Effector memory CD8-positive, alpha-beta T cell (primary cell): ENCODE measurements around the gene PLOD3.

Source experiments
- ATAC-seq: fragments of 150-1000 bp; cut with Tn5 transposase; replicated peaks from 2 replicates; pipeline ENCODE4 v1.10.0; 2021; ENCODE audit warnings: mild to moderate bottlenecking, moderate library complexity
- DNase-seq, 3 experiments: peaks; one replicate each; pipeline ENCODE4 v3.0.0; 2021
- H3K27ac Mint-ChIP-seq, 2 donors: one replicate each; pipeline ENCODE4 v1.8.0; 2022; ENCODE audit warnings: mild to moderate bottlenecking in 2 of 2, mixed read lengths in 2 of 2, moderate library complexity in 2 of 2
- H3K27me3 Mint-ChIP-seq, 2 donors: one replicate each; pipeline ENCODE4 v1.8.0; 2022; ENCODE audit warnings: mixed read lengths in 2 of 2
- H3K36me3 Mint-ChIP-seq: one replicate; pipeline ENCODE4 v1.8.0; 2022; ENCODE audit warnings: mild to moderate bottlenecking, moderate library complexity, mixed read lengths; ENCODE audit not compliant: insufficient read depth
- H3K4me1 Mint-ChIP-seq, 2 donors: one replicate each; pipeline ENCODE4 v1.8.0; 2022; ENCODE audit warnings: low read depth in 2 of 2, mixed read lengths in 2 of 2
- H3K4me3 Mint-ChIP-seq, 2 donors: one replicate each; pipeline ENCODE4 v1.8.0; 2022; ENCODE audit warnings: mild to moderate bottlenecking in 2 of 2, mixed read lengths in 2 of 2, moderate library complexity in 2 of 2
- H3K9me3 Mint-ChIP-seq, 2 donors: one replicate each; pipeline ENCODE4 v1.8.0; 2022; ENCODE audit warnings: mixed read lengths in 2 of 2

The PLOD3 gene

DNA sequence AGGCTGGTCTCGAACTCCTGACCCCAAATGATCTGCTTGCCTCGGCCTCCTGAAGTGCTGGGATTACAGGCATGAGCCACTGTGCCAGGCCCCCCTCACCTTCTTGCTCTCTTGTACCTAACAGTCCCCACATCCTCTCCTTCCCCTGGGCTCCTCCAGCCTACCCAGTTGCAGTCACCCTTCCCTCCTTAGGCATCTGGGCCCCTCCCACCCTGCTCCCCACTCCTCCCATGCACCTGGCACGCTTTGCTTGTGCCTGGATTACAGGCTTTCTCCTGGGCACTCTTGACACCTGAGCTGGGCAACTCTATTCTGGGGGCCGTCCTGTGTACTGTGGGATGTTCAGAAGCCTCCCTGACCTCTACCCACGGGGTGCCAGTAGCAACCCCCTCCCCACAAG is 17.3 kb upstream of the PLOD3 start:
- H3K9me3 Mint-ChIP-seq: no peaks in the 10 kb centered on the region
- H3K4me1 Mint-ChIP-seq: peaks cover 0 to 5% of the 10 kb centered on the region in 2 donors
- DNase-seq: no peak
- ATAC-seq: no peak
- H3K4me3 Mint-ChIP-seq: no peak overlapping the region
- H3K27me3 Mint-ChIP-seq: no peaks in the 10 kb centered on the region
- H3K36me3 Mint-ChIP-seq: peaks cover 25% of the 10 kb centered on the region
- peak overlapping the region in 1 of 2 donors; percentile 52 for H3K27ac Mint-ChIP-seq

DNA sequence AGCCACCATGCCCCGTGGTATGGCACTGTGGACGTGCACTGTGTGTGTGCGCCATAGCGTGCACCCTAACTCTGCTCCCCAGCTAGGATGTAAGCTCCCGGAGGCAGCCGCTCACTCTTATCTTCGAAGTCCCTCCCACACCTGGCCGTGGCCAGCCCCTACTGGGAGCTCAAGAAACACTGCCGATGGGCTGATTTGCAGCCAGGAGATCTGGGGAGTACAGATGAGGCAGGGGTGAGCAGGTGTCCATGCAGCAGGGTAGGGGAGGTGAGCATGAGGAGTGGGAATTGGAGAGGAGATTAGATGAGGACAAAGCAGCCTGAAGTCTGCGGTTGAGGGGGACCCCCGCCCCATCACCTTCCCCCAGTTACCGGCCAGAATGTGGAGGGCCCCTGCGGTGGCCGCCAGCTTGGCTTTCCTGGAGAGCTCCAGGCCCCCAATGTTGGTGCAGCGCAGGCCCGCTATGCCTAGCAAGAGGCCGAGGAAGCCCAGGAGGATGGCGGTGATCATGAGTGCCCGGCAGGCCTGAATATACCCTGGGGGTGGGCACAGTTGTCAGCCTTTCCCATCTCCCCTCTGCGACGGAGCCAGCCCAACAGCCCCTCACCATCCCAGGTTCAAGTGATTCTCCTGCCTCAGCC is 16.6 kb upstream of the PLOD3 start:
- DNase-seq (no peak), ATAC-seq (no peak)
- Mint-ChIP-seq H3K27me3 (no peaks in the 10 kb centered on the region), H3K4me1 (peaks cover 2 to 5% of the 10 kb centered on the region in 2 donors), H3K27ac (peak overlapping the region in 1 of 2 donors; percentile 52), H3K4me3 (no peak overlapping the region), H3K36me3 (peaks cover 23% of the 10 kb centered on the region), H3K9me3 (no peaks in the 10 kb centered on the region)

DNA sequence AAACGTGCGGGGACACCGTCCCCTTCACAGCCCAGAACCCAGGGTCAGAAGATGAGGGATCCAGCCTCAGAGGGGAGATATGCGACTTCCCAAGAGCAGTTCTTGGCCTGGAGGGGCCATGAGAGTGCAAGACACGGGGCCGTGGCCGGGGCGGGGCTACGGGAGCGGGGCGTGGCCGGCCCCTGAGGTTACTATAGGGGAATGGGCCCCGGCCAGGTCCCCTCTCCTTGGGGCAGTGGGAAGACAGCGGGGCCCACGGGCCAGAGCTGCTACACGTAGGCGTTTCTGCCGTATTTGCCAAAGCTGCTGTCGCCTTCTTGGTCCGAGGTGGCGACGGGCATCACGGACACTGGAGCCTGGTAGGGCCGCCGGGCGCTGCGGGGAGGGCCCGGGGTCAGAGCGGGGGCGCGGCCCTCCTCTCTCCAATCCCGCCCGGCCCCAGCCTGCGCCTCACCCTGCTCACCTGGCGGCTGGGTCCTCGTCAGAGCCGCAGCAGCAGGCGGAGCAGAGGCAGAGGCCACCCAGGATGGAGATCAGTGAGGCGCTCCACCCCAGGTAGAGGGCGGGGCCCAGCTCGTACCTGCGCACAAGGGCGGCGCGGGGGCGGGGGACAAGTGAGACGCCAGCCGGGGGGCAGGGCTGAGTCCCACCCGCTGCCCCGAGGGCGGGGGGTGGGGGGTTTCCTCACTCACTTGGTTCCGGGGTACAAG is 14.9 kb upstream of the PLOD3 start:
- no peaks in the 10 kb centered on the region for H3K9me3 Mint-ChIP-seq
- peaks cover 32% of the 10 kb centered on the region for H3K36me3 Mint-ChIP-seq
- peaks cover 4 to 5% of the 10 kb centered on the region in 2 donors for H3K4me1 Mint-ChIP-seq
- no peaks in the 10 kb centered on the region for H3K27me3 Mint-ChIP-seq
- H3K27ac Mint-ChIP-seq: no peak overlapping the region
- DNase-seq (no peak), ATAC-seq (no peak)
- no peak overlapping the region for H3K4me3 Mint-ChIP-seq

DNA sequence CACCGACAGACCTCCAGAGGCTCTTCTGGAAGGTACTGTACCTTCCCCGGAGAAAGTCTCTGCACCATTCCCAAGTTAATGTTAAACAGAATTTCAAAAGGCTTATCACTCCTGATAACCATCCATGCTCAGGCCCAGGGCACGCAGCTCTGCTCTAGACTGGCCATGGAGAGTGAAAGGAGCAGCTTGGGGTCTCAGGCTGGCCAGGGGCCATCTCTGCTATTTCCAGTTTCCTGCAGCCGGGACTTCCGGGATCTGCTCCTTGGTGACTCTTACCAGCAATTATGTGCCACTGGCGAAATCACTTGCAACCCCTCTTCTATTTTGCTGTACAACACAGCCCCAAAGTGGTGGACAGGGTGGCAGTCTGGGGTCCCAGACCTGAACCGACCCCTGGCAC is 14.3 kb upstream of the PLOD3 start:
- H3K27me3 Mint-ChIP-seq: no peaks in the 10 kb centered on the region
- no peak overlapping the region for H3K4me3 Mint-ChIP-seq
- no peaks in the 10 kb centered on the region for H3K9me3 Mint-ChIP-seq
- H3K4me1 Mint-ChIP-seq: peaks cover 4 to 5% of the 10 kb centered on the region in 2 donors
- H3K36me3 Mint-ChIP-seq: peaks cover 37% of the 10 kb centered on the region
- ATAC-seq (no peak), DNase-seq (no peak)
- no peak overlapping the region for H3K27ac Mint-ChIP-seq

DNA sequence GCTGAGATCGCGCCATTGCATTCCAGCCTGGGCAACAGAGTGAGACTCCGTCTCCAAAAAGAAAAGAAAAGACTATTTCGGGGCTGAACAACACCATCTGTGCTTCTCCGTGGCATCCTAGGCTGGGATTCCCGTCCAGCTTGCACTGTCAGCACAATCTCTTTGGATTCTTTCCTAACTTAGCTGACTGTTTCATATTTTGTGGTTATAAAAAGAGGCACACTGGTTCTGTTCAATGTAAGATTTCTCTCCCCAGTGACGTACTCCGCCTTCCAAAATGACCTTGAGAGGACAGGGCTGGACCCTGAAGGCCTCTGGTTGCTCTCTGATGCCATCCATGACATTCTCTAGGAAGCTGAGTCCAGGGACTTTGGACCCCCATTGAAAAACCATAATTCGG is 9.3 kb upstream of the PLOD3 start:
- H3K4me1 Mint-ChIP-seq: peaks cover 10 to 11% of the 10 kb centered on the region in 2 donors
- H3K9me3 Mint-ChIP-seq: no peaks in the 10 kb centered on the region
- ATAC-seq (no peak), DNase-seq (no peak)
- peak overlapping the region; percentile 32 to 44 for H3K27ac Mint-ChIP-seq
- H3K4me3 Mint-ChIP-seq: no peak overlapping the region
- H3K36me3 Mint-ChIP-seq: peaks cover 65% of the 10 kb centered on the region
- H3K27me3 Mint-ChIP-seq: no peaks in the 10 kb centered on the region

DNA sequence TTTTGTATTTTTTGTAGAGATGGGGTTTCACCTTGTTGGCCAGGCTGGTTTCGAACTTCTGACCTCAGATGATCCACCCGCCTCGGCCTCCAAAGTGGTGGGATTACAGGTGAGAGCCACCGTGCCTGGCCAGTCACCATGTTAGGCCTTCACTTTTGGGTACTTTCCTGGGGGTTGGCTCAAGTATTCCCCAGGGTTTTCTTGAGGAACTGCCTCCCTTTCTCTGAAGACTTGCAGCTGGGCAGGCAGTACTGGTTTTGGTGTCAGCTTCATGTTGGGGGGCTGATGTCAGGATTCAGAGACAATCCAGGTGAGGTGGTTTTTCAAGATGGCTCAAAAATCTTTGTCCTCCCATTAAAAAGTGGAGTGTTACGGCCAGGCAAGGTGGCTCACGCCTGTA is 8.3 kb upstream of the PLOD3 start:
- ATAC-seq (no peak), DNase-seq (no peak)
- H3K36me3 Mint-ChIP-seq: peaks cover 62% of the 10 kb centered on the region
- H3K27me3 Mint-ChIP-seq: no peaks in the 10 kb centered on the region
- H3K27ac Mint-ChIP-seq: no peak overlapping the region
- H3K4me3 Mint-ChIP-seq: no peak overlapping the region
- H3K9me3 Mint-ChIP-seq: no peaks in the 10 kb centered on the region
- H3K4me1 Mint-ChIP-seq: peaks cover 17 to 20% of the 10 kb centered on the region in 2 donors

DNA sequence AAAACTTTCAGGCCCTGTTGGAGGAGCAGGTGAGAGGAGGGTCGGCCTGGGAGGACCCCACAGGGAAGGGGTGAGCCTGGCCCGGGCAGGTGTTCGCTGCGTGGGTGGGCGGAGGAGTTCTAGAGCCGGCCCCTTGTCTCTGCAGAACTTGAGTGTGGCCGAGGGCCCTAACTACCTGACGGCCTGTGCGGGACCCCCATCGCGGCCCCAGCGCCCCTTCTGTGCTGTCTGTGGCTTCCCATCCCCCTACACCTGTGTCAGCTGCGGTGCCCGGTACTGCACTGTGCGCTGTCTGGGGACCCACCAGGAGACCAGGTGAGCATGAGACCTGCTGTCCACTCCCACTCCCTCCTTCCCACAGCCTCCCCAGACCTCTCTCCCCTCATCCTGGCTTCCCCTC is 6.1 kb upstream of the PLOD3 start:
- ATAC-seq: no peak
- Mint-ChIP-seq H3K27ac (no peak overlapping the region), H3K4me1 (peaks cover 27 to 33% of the 10 kb centered on the region in 2 donors), H3K4me3 (no peak overlapping the region), H3K27me3 (no peaks in the 10 kb centered on the region), H3K36me3 (peaks cover 60% of the 10 kb centered on the region), H3K9me3 (no peaks in the 10 kb centered on the region)
- DNase-seq: no peak

DNA sequence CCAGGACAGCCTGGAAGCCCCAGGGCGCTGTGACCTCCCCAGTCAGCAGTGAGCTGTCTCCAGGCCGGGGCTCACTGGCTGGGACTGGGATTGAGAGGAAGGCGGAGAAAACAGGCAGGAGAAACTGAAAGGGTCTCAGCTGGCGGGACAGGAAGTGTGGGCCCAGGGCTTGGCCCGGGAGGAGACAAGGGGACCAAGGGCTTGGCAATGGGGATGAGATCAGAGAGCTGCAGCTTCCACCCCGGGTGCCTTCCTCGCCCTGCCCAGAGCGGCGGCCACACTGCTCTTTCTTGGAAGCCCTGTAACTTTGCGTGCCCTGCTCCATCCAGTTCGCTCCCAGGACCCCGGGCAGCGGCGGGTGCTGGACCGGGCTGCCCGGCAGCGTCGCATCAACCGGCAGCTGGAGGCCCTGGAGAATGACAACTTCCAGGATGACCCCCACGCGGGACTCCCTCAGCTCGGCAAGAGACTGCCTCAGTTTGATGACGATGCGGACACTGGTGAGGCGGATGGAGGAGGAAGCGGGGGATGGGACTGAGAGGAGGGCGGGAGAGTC is 5.0 kb upstream of the PLOD3 start:
- Mint-ChIP-seq H3K27me3 (no peaks in the 10 kb centered on the region), H3K4me1 (peaks cover 32 to 39% of the 10 kb centered on the region in 2 donors), H3K27ac (peak overlapping the region in 1 of 2 donors; percentile 78), H3K9me3 (no peaks in the 10 kb centered on the region), H3K36me3 (peaks cover 60% of the 10 kb centered on the region), H3K4me3 (no peak overlapping the region)
- ATAC-seq: no peak
- DNase-seq: no peak

DNA sequence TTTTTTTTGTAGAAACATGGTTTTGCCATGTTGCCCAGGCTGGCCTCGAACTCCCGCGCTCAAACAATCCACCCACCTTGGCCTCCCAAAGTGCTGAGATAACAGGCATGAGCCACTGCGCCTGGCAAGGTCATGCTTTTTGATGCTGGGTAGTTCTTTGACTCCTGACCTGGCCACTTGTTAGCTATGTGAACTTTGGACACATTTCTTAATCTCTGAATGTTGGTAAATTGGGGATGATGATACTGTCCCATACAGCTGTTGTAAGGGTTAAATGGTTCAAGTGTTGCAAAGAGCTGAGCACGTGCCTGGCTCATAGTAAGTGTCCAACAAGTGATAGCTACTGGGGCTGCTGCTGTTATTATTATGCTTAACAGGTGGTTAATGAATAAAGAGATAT is 2.9 kb upstream of the PLOD3 start:
- Mint-ChIP-seq H3K9me3 (no peaks in the 10 kb centered on the region), H3K27me3 (no peaks in the 10 kb centered on the region), H3K4me3 (peak overlapping the region in 1 of 2 donors; percentile 33), H3K4me1 (peaks cover 44 to 46% of the 10 kb centered on the region in 2 donors), H3K36me3 (peaks cover 56% of the 10 kb centered on the region), H3K27ac (peak overlapping the region in 1 of 2 donors; percentile 17)
- ATAC-seq (no peak), DNase-seq (no peak)

DNA sequence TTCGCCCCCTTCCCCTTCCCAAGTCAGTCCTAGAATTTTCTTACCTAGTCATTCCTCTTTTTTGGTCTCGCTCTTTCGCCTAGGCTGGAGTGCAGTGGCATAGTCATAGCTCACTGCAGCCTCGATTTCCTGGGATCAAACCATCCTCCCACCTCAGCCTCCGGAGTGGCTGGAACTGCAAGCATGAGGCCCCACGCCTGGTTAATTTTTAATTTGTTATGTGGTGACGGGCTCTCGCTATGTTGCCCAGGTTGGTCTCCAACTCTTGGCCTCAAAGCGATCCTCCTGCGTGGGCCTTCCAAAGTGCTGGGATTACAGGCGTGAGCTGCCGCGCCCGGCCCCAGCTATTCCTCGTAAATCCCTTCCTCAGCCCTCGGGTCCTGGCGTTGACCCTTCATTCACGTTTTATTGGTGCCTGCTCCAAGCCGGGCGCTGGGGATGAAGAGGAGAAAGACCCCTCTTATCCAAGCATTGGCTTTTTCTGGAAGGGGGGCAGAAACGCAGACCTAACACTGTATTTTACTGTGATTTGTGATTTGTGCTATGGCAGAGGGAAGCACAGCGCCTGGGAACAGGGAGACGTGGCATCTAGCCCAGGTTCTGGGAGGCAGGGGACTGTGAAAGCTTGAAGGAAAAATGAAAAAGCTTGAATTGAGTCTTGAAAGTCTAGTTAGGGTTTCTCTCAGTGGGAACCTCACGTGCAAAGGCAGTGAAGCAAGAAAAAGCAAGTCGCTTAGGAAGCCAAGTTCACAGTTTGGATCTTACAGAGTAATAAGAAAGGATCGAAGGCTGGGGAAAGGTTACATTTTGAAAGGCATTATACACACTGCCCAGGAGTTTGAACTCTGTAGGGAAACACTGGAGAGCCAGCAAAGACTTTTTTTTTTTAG is 1.1 kb upstream of the PLOD3 start:
- H3K27me3 Mint-ChIP-seq: no peaks in the 10 kb centered on the region
- H3K36me3 Mint-ChIP-seq: peaks cover 48% of the 10 kb centered on the region
- DNase-seq (no peak), ATAC-seq (no peak)
- peak overlapping the region; percentile 98 for H3K27ac Mint-ChIP-seq
- H3K4me3 Mint-ChIP-seq: peak overlapping the region; percentile 95
- peaks cover 44 to 46% of the 10 kb centered on the region in 2 donors for H3K4me1 Mint-ChIP-seq
- no peaks in the 10 kb centered on the region for H3K9me3 Mint-ChIP-seq

DNA sequence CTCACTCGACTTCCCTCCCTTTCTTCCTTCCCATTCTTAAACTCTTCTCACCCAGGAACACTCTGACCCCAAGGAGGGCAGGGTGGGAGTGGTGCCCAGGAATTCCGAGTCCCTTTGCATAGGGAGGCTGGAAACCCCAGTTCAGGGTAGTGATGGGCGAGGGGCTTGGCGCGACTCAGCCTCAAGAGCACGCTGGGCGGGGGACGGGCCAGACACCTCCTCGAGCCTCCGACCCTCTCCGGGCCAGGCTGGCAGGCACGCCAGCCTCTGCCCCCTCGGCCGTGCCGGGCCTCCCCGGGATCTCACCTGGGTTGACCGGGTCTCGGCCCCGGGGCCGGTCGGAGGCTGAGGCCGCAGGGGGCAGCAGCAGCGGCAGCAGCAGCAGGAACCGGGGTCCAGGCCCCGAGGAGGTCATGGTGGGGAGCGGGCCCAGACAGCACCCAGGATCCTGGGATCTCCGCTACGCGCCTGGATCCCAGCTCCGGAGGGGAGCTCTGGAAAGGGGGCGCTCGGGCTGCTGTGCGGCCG is 457 bp downstream of the PLOD3 start:
- Mint-ChIP-seq H3K27me3 (no peaks in the 10 kb centered on the region), H3K4me1 (peaks cover 41 to 42% of the 10 kb centered on the region in 2 donors), H3K4me3 (peak overlapping the region; percentile 95), H3K36me3 (peaks cover 39% of the 10 kb centered on the region), H3K9me3 (no peaks in the 10 kb centered on the region), H3K27ac (peak overlapping the region; percentile 65 to 98)
- peak in 1 of 3 experiments; percentile 10 for DNase-seq
- ATAC-seq: no peak

DNA sequence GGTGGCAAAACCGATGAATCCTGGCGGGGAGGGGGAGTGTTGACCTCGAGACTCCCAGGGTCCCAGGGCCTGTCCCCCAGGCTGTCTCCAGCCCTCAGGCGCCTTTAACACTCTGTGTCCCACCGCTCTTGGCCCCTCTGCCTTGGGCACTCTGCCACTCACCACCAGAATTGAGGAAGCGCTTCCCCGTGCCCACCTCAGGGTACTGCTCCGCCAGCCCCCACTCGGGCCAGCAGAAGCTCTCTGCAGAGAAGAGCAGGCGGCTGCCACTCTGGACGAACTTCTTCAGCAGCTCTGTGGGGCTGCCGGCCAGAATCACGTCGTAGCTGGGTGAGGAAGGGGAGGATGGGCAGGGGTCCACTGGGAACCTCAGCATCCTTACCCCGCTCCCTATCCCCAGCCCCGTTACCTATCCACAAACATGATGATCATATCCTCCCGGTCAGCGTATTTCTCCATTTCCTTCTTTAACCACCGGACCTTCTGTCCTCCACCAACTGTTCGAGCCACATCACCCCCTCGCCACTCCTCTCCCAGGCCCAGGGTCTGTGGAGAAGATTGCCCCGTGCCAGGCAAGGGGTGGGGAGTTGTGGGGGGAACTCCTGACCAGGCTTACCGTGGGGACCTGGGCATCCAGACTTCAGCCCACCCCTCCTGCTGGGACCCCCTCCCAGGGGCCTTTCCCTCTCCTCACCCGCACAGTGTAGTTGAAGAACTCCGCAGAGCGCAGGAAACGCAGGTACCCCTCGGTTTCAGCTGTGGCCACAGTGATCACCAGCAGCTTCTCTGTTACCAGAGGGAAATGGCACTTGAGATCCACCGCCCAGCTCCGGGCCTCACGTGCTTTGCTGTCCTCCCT is 1.2 kb downstream of the PLOD3 start:
- no peak for DNase-seq
- no peaks in the 10 kb centered on the region for H3K27me3 Mint-ChIP-seq
- peaks cover 34 to 35% of the 10 kb centered on the region in 2 donors for H3K4me1 Mint-ChIP-seq
- ATAC-seq: no peak
- peak overlapping the region; percentile 65 to 98 for H3K27ac Mint-ChIP-seq
- H3K36me3 Mint-ChIP-seq: peaks cover 35% of the 10 kb centered on the region
- H3K4me3 Mint-ChIP-seq: peak overlapping the region; percentile 95
- no peaks in the 10 kb centered on the region for H3K9me3 Mint-ChIP-seq
